BE2C (cell line): ENCODE measurements around the gene RET.
A peak's percentile ranks its signal among the peaks of the same experiment; 100 is the strongest.

Experiments
- DNase-seq: peaks from one replicate; pipeline ENCODE4 v3.0.0-alpha.2; 2020
- H3K27me3 ChIP-seq: fragments of 250-450 bp; sonication (Bioruptor Pico); 2 replicates; pipeline ENCODE4 v1.5.1; 2020; ENCODE audit warnings: mild to moderate bottlenecking
- H3K36me3 ChIP-seq: fragments of 250-450 bp; sonication (Bioruptor Pico); 2 replicates; pipeline ENCODE4 v1.5.1; 2020; ENCODE audit warnings: mild to moderate bottlenecking
- H3K4me1 ChIP-seq: fragments of 250-450 bp; sonication (Bioruptor Pico); 2 replicates; pipeline ENCODE4 v1.5.1; 2020
- H3K4me3 ChIP-seq: 2 replicates; pipeline ENCODE4 v1.5.1; 2011; ENCODE audit warnings: low read depth, low read length
- H3K9me3 ChIP-seq: fragments of 250-450 bp; sonication (Bioruptor Pico); 2 replicates; pipeline ENCODE4 v1.5.1; 2020
- CTCF ChIP-seq: IDR thresholded peaks from 2 replicates; pipeline ENCODE4 v1.5.1; 2012; ENCODE audit warnings: mild to moderate bottlenecking, low read depth, low read length

RET gene

DNA sequence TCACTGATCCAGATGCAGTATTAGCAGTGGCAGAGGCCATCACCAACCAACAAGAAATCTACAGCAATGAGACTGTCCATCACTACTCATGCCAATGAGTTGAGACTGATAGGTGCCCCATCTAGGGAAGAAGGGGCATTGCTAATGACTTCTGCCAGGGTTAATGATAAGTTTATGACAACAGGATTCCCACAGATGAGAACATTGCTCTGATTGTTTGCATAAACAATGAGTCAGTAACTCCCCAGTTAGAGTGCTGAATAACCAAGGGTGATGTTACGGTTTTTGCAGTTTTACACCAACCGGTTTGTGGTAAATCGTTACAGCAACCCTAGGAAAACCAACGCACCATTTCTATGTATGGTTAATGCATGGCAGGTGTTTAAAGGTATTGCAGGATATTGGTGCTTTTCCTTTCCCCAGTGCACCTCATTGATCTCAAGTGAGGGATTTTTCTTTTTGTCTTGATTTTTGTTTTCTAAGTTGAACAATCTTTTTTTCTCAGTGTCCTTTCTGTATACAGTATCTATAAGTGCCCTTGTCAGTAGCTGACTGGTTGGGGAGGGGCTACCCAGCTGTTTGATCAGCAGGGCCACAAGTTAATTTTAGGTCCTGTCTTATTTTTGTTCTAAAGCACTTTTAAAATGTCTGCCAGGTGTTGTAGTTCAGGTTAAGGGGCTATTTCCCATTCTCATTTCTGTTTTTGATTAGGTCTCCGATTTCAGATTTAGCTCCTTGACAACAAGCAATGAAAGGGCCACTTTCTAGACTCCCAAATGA lies 57.4 kb downstream of the RET start:
- DNase-seq: no peak
- no peak for TF ChIP-seq CTCF
- no peaks in the 10 kb centered on the region; the same call in 1 of the 2 replicates for H3K4me1 ChIP-seq
- no peak overlapping the region for H3K4me3 ChIP-seq
- H3K36me3 ChIP-seq: peaks cover 11% of the 10 kb centered on the region
- H3K27me3 ChIP-seq: no peaks in the 10 kb centered on the region; the same call in 1 of the 2 replicates
- H3K9me3 ChIP-seq: no peaks in the 10 kb centered on the region

DNA sequence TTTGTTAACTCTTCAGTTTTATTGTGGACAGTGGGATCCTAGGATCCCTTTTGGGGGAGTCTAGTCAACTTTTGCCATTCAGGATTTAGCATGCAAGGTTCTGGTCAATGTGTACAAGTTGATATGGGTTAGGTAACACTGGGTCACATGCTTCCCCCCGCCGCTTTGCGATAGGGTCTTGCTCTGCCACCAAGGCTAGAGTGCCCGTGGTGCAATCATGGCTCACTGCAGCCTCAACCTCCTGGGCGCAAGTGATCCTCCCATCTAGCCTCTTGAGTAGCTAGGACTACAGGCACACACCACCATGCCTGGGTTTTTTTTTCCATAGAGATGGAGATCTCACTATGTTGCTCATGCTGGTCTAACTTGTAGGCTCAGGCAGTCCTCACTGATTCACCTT lies 58.2 kb downstream of the RET start:
- Histone ChIP-seq H3K9me3 (no peaks in the 10 kb centered on the region), H3K36me3 (peaks cover 4% of the 10 kb centered on the region; the same call in 1 of the 2 replicates), H3K4me1 (no peaks in the 10 kb centered on the region; the same call in 1 of the 2 replicates), H3K4me3 (no peak overlapping the region), H3K27me3 (no peaks in the 10 kb centered on the region; the same call in 1 of the 2 replicates)
- no peak for TF ChIP-seq CTCF
- no peak for DNase-seq

- H3K4me3 ChIP-seq: no peak overlapping the region
- peaks cover 3% of the 10 kb centered on the region; the same call in 1 of the 2 replicates for H3K36me3 ChIP-seq
- no peaks in the 10 kb centered on the region; the same call in 1 of the 2 replicates for H3K27me3 ChIP-seq
- no peak for DNase-seq
- H3K9me3 ChIP-seq: no peaks in the 10 kb centered on the region
- no peak for TF ChIP-seq CTCF
- no peaks in the 10 kb centered on the region; the same call in 1 of the 2 replicates for H3K4me1 ChIP-seq
Measured at GRCh38 chr10:43135656-43136055, 58.8 kb downstream of the RET start.

- no peaks in the 10 kb centered on the region; the same call in 1 of the 2 replicates for H3K4me1 ChIP-seq
- TF ChIP-seq CTCF: no peak
Measured at GRCh38 chr10:43136432-43136831, 59.6 kb downstream of the RET start.

GRCh38 chr10:43136995-43137716 lies 60.3 kb downstream of the RET start:
- no peak for DNase-seq
- Histone ChIP-seq H3K27me3 (no peaks in the 10 kb centered on the region; the same call in 1 of the 2 replicates), H3K9me3 (no peaks in the 10 kb centered on the region), H3K4me3 (peak overlapping the region; percentile 88), H3K36me3 (no peaks in the 10 kb centered on the region), H3K4me1 (no peaks in the 10 kb centered on the region; the same call in 1 of the 2 replicates)
- TF ChIP-seq CTCF: no peak

More at GRCh38 chr10:43136432-43136831, 59.6 kb downstream of the RET start:
- H3K27me3 ChIP-seq: no peaks in the 10 kb centered on the region; the same call in 1 of the 2 replicates
- H3K9me3 ChIP-seq: no peaks in the 10 kb centered on the region
- no peak overlapping the region for H3K4me3 ChIP-seq
- no peak for DNase-seq
- no peaks in the 10 kb centered on the region; the same call in 1 of the 2 replicates for H3K36me3 ChIP-seq

DNA sequence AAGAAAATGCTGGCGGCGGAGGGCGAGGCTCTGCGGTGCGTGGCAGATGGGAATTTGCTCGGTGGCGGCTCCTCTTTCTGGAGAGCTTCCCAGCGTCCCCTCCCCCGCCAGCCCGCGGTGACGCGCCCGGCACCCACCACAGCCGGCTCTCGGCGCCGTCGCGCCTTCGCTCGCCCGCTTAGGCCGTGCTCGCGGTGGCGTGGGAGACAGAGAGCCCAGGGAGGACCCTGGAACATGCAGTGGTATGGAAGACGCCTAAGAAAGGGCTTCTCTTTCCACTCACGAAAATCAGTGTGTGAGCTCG lies 60.8 kb downstream of the RET start:
- DNase-seq: peak; percentile 78
- Histone ChIP-seq H3K27me3 (no peaks in the 10 kb centered on the region; the same call in 1 of the 2 replicates), H3K4me1 (no peaks in the 10 kb centered on the region; the same call in 1 of the 2 replicates), H3K4me3 (peak overlapping the region; percentile 88), H3K9me3 (no peaks in the 10 kb centered on the region), H3K36me3 (no peaks in the 10 kb centered on the region)
- TF ChIP-seq CTCF: no peak
